ENCODE results near the gene MBD5. TPM values are rescaled to one million over a fixed set of nuclear protein-coding genes. Genes with fewer than 3 reads are reported as not detected.
"Not testable (repeated sequence)": the region's sequence is repeated elsewhere in the genome, so short reads cannot be mapped to it uniquely, and the experiment has no call there.

MBD5 gene
- total RNA-seq, 1 experiment from 2014 or later: 5.2 TPM

DNA sequence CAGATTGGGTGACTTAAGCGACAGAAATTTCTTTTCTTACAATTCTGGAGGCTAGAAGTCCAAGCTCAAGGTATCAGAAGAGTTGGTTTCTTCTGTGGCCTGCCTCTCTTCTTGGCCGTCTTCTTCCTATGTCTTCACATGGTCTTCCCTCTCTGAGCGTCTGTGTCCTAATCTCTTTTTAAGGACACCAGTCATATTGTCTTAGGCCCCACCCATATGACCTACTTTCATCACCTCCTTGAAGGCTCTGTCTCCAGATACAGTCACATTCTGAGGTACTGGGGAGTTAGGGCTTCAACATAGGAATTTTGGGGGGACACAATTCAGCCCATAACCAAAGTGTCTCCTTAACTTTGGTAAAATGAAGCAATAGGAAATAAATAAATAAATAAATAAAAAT, 512.8 kb downstream of the MBD5 start:
- in situ Hi-C loops (cut with HindIII; ENCODE audit: low pct_unique_long_range_greater_than_20kb, low sequenced_read_pairs): no loop called here
- DNase-seq (ENCODE audit: low read depth, low spot score): no peak

DNA sequence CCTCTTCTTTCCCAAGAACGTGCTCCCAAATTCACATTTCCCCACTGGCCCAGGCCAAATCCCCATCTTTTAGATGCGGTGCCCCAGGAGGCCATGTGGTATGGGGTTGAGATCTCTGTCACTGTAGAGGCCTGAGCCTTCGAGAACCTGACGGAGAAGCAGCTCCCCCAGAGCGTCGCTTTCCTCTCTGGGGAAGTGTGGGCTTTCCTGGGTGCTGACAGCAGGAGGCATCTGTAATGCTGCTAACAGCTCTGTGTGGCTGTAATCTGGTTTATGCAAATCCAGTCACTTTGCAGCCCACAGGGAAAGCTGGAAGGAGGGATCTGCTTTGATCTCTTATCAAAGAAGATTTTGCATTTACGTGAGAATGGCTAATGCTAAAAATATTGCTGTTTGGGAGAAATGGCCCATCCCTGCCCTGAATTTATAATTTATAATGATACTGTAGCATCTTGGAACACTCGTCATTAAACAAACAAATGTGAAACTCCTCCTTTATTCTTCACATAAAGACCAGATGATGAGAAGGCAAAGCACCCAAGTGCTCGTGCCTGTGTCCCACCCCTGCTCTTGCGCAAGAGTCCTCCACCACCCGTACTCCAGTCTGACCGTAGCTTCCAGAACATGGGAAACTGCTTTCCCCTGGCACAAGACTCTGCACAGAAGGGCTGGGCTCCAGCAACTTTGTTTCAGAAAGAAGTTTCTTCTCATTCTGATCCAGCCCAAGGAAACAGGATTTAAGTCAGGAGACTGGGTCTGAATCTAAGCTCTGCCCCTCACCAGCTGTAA, 513.7 kb downstream of the MBD5 start:
- DNase-seq (ENCODE audit: low read depth, low spot score): no peak
- in situ Hi-C loops (cut with HindIII; ENCODE audit: low pct_unique_long_range_greater_than_20kb, low sequenced_read_pairs): no loop called here

DNA sequence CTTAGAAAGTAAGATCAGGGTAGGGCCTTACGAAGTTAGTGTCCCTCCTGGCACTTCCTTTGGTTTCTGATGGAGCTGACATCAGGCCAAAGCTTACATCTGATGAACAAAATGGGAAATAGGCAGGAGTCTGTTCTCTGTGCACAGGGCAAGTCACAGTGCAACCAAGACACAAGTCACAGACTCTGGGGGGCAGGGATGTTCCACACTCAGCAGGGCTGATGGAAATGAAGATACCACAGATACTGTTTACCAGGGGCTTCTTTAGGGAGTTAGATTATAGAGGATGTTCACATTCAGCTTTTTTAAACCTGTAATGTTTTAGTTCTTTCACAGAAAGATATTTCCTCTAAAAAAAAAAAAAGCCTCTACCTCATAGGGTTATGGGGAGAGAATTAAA, 517.5 kb downstream of the MBD5 start:
- no peak for DNase-seq (ENCODE audit: low read depth, low spot score)
- in situ Hi-C loops (cut with HindIII; ENCODE audit: low pct_unique_long_range_greater_than_20kb, low sequenced_read_pairs): no loop called here

DNA sequence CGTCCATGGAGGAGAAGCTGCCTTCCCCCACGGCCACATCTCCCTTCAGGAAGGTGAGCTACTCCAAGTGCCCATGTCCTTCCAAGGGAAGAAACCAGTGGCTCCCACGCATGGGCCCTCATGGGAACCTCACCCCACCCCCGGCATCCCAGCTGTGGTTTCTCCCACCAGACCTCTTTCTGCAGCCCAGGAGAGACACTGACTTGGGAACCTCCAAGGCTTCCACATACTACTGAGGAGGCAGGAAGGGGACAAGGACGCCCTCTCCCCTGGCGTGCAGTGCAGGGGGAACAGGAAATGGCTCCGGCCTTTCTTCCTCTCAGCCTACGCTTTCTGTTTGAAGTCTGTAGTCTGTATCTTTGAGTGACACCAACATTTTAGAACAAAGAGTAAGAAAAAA, 519.1 kb downstream of the MBD5 start:
- in situ Hi-C loops (cut with HindIII; ENCODE audit: low pct_unique_long_range_greater_than_20kb, low sequenced_read_pairs): no loop called here
- DNase-seq (ENCODE audit: low read depth, low spot score): no peak

DNA sequence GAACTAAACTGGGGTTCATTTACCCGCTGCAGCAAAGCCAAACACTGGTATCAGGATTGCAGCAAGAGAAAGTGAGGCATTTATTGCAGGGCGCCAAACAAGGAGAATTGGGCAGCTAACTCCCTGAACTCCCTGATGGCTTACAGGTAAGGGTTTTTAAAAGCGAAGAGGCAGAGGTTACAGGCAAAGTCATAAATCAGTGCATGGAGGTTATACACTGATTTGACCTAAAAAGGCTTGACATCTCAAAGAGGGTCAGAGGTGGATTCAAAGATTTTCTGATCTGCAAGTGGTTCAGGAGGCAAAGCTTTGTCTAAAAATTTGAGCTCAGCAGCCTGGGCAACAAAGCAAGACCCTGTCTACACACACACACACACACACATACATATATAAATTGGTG, 520.9 kb downstream of the MBD5 start:
- in situ Hi-C loops (cut with HindIII; ENCODE audit: low pct_unique_long_range_greater_than_20kb, low sequenced_read_pairs): no loop called here

DNA sequence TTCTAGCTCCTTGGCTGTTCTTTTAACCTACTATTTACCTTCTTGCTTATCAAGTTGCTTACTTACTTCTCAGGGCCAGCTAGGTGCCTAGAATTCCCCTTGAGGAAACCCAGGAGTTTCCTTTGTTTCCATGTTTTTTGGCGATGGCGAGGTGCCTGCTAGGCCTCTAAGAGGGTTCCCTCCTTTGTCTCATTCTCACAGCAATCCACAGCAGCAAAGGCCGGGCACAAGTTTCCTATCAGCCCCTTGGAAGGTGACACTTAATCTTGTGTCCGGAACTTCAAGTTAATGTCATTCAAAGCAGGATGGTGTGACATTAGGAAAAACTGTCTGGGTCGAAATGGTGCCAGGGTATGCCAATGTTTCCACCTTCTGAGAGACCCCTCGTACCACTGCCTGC, 521.7 kb downstream of the MBD5 start:
- no peak for DNase-seq (ENCODE audit: low read depth, low spot score)
- in situ Hi-C loops (cut with HindIII; ENCODE audit: low pct_unique_long_range_greater_than_20kb, low sequenced_read_pairs): no loop called here

More for the DNA sequence above, 520.9 kb downstream of the MBD5 start:
- DNase-seq (ENCODE audit: low read depth, low spot score): no peak

DNA sequence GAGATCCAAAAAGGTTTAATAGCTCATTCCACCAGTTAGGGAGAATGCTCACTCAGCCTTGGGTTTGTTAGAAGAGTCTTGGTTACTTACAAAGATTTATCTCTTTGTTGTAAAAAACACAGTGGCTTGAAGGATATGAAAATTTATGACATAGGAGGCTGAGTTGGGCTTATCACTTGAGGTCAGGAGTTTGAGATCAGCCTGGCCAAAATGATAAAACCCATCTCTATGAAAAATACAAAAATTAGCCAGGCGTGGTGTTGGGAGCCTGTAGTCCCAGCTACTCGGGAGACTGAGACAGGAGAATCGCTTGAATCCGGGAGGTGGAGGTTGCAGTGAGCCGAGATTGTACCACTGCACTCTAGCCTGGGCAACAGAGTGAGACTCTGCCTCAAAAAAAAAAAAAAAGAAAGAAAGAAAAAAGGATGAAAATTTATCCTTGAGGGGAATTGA, 522.2 kb downstream of the MBD5 start:
- in situ Hi-C loops (cut with HindIII; ENCODE audit: low pct_unique_long_range_greater_than_20kb, low sequenced_read_pairs); DNase-seq (ENCODE audit: low read depth, low spot score): not testable (repeated sequence)

DNA sequence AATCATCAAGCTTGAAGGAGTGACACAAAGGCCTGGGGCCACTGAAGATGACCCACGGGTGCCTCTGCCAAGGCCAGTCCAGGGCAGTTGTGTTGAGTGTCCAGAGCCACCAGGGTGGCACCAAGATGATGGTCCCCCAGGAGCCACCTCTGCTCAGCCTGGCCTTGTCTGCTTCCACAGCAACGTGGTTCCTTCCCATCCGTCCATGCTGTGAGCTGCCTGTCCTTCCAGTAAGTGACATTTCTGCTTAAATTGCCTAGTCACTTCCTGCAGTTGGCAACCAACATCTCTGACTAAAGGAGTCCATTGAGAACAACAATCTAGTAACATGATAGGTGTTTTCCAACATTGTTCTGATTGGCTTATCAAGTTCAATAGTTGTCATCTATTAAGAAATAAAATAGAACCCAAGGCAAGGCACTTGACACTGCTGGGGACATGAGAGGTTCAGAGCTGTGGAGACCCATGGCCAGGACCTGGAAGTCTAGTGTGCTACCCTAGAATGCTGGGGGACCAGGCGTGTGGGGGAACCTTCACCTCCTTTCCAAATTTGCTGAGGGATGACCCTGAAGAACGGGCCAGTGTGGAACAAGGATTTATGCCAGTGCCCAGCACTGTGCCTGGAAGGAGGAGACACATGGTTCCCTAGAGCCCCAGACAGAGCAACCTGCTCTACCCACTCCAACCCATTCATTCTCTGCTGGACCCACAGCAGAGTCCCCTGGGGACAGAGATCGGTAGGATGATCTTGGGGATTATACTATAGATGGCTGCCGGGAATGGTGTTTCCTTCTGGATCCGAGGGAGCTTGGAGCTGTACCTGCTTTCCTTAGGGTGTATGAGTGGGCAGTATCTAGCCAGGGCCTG, 524.7 kb downstream of the MBD5 start:
- in situ Hi-C loops (cut with HindIII; ENCODE audit: low pct_unique_long_range_greater_than_20kb, low sequenced_read_pairs): no loop called here
- no peak for DNase-seq (ENCODE audit: low read depth, low spot score)

DNA sequence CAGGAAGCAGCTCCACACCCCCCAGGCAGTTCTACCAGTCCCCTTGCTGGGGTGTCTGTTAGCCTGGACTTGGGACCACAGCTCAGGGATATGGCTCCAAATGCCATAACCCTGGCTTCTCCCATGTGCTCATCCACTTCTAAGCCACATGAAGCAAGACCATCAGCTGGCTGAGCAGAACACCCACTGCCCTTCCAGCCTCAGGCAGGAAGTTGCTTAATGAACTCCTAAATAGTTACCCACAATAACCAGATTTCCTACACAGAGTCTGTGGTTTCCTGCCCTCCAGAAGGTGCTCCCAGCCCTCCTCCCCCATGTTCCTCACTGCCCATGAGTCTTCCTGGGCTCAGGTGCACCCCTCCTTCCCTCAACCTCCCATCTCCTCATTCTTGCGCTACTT, 525.4 kb downstream of the MBD5 start:
- no peak for DNase-seq (ENCODE audit: low read depth, low spot score)
- in situ Hi-C loops (cut with HindIII; ENCODE audit: low pct_unique_long_range_greater_than_20kb, low sequenced_read_pairs): no loop called here

DNA sequence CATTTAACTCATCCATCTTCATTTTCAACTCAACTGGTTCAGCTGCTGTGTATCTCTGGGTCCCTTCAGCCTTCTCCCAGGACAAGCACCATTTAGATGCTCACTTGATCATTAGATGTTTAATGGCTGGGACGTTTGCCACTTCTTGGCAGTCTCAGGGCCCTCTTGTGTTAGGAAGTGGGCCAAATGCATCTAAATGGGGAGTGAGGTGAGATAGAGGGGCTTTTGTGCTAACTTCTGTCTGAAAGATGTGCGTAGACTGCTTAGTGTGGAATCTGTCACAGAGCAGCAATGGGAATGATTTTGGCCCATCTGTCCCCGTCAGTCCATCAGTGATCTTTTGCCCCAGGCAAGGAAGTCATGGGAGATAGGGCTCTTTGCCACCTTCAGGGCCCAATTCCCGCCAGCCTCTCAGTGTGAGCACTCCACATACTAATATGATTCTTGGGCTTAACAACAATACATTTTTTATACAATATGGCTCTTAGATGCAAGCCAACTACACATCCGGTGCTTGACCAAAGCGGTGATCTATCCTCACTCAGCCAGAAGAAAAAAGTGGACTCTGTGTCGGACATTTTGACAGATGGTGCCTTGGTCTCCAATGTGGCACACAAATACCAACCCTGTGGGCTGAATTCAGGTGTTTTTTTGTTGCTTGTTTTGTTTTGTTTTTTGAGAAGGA, 528.0 kb downstream of the MBD5 start:
- no peak for DNase-seq (ENCODE audit: low read depth, low spot score)
- in situ Hi-C loops (cut with HindIII; ENCODE audit: low pct_unique_long_range_greater_than_20kb, low sequenced_read_pairs): no loop called here

DNA sequence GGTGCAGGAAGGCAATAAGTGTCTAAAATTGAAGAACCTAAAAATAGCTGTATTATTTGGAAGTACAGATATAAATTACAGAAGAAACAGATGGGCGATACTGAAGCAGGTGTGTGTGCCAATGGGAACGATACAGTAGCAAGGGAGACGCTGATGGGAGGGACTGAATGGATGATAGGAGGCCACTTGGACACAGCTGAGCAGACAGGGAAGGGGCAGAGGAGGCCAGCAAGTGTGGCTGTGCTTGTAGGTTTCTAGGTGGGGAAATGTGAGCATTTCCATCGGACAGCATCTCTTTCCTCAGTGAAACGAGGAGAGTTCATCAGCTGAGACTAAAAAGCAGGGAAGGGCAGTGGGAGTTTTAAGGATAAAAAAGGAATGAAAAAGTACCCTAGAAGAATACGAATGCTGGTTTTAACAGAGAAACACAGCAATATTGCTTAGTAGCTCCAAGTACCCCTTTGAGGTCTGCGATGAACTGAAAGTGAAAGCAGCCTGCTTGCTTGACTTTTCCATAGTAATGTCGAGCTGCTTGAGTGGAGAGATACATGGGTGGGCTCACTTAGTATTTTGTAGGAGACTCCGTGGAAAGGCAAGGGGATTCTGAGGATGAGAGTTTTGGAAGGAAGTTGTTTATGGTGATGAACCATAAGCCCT, 531.9 kb downstream of the MBD5 start:
- in situ Hi-C loops (cut with HindIII; ENCODE audit: low pct_unique_long_range_greater_than_20kb, low sequenced_read_pairs): no loop called here
- DNase-seq (ENCODE audit: low read depth, low spot score): no peak

DNA sequence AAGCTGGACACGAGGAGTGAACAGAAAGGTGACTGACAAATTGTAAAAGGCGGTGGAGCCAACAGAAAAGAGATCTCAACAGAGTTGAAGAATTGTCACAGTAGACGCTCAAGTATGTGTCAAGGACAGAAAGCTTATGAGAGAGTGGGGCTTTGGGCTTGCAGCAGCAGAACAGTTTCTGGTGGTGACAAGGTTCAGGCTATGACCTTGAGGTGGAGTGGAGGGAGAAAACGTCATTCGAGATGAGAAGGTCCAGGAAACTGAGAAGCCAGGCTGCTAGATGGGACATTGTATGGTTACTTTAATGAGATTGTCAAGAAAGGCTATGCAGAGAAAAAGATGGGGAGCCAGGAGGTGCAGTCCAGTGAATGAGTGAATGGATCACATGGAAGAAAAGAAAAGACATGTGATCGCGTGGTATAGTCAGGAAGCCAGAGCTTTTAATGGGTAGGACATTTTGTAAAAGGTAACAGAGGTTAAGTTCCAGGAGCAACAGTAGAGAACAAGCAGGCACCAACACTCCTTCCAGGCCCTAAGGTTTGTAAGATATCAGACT, 532.5 kb downstream of the MBD5 start:
- DNase-seq (ENCODE audit: low read depth, low spot score): no peak
- in situ Hi-C loops (cut with HindIII; ENCODE audit: low pct_unique_long_range_greater_than_20kb, low sequenced_read_pairs): no loop called here

DNA sequence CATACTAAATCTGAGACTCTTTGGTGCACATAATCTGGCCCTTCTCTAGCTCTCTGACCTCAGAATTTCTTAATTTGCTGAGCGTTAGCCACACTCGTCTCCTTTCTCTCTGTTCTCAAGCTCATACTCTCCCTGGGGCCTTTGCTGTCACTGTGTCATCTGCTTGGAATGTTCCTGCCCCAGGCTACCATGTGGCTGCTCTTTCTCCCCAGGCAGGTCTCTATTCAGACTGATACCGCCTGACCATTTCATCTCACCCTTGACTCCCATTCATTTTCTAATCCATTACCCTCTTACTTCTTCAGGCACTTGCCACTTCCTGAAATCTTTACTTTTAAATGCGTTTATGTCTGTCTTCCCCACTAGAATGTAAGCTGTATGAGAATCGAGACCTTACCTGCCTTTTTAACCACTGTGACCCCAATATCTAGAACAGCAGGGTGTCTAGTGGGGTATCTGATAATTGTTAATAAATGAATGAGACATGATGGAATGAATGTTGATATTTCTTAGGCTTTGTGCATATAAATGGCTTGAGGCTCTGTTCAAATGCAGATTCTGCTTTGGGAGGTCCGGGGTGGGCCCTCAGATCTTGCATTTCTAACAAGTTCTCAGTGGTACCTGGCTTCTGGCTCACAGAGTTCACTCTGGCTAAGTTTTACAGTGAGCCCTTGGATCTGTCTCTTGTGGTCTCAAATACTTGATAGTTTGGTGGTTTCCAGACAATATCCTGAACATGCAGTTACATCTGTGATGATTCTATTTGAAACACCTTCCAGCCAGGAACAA, 533.8 kb downstream of the MBD5 start:
- DNase-seq (ENCODE audit: low read depth, low spot score): no peak
- in situ Hi-C loops (cut with HindIII; ENCODE audit: low pct_unique_long_range_greater_than_20kb, low sequenced_read_pairs): no loop called here

DNA sequence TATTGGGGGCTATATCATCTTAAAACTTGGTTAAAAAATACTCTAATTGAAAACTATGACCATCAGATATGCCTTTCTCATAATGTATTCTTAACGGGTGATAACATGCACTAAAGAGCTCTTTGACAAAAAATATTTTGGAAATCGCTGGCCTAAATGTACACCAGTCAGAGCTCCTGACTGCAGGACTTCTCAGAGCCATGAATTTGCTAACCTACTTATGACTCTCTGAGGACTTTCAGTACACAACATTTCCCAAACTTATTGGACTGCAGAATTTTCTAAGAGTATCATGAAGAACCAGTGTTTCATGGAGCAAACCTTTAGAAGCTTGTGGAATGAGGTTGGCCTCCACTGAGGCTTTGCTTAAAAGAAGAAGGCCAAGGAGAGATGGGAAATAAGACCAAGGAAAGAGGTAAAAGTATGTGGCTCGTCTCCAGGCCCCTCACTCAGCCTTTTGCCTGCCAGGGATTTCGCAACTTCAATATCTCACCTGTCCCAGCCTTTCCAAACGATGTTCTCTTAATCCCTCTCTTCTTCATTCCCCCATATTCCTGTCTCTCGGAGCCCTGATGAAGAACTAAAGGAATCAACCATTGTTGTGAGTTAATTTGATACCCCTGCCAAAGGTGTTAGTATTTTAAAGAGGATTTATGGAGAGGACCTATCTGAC, 534.9 kb downstream of the MBD5 start:
- DNase-seq (ENCODE audit: low read depth, low spot score): no peak
- in situ Hi-C loops (cut with HindIII; ENCODE audit: low pct_unique_long_range_greater_than_20kb, low sequenced_read_pairs): no loop called here

DNA sequence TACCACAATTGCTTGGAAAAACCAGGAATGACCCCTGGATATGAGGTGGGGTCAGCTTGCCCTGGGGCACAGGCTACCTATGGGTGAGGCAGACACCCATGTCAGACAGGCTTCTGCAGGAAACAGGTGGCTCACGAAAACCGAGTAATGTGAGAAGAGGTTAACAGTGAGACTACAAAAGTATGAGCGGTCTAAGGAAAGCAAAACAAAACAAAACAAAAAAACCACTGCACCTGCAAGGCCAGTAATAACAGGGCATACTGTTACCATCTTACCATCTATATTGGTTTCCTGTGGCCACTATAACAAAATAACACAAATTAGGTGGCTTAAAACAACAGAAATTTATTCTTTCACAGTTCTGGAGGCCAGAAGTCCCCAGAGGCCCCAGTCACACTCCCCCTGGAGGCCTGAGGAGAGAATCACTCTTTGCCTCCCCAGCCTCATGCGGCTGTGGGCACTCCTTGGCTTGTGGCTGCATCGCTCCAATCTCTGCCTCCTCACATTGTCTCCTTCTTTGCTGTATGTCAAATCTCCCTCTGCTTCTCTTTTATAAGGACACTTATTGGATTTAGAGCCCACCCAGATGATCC, 537.0 kb downstream of the MBD5 start:
- DNase-seq (ENCODE audit: low read depth, low spot score): no peak
- in situ Hi-C loops (cut with HindIII; ENCODE audit: low pct_unique_long_range_greater_than_20kb, low sequenced_read_pairs): no loop called here

DNA sequence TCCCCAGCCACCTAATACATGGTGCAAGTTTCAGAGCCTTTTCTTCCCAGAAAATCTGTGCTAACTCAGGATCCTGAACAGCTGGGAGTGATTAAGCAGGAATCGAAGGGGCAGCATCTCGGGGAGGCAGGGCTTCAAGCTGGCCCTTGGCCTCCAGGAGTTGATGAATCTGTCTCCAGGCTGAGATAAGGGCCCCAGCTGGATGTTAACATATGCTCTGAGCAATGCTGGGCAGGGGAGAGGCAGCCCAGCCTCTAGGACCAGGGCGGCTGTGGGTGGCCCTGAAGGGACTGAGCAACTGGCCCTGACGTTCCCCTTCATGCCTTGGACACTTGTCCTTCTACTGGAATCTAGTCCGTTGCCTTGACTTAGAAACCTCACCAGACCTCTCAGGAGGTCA, 539.6 kb downstream of the MBD5 start:
- DNase-seq (ENCODE audit: low read depth, low spot score): no peak
- in situ Hi-C loops (cut with HindIII; ENCODE audit: low pct_unique_long_range_greater_than_20kb, low sequenced_read_pairs): no loop called here
